ENCODE results near the gene LPCAT1.

Gene LPCAT1

DNA sequence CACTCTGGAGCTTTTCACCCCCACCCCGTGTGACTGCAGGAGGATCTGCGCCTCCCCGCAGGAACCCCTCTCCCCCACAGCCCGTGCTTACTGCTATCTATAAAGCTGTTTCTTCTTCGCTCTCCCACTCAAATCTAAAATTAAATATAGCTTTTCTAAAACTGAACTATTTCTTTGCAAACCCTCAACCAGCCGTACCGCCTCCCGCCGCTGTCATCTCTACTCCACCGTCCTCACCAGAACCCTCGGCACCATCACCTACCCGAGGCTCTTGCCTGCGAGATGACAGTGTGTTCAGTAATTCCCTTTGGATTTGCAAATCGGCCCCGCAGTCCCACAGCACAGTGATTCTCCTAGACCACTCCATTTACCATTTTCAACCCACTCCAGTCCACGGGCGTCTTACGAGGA is 13.6 kb downstream of the LPCAT1 start:
- H3K36me3 ChIP-seq (ENCODE audit: control insufficient read depth, low read length): peaks cover 57% of the 10 kb centered on the region
- H4K20me1 ChIP-seq (ENCODE audit: control insufficient read depth, insufficient read depth, low read depth, low read length): no peaks in the 10 kb centered on the region; the same call in 1 of the 2 replicates

GRCh38 chr5:1509346-1510085 is 14.2 kb downstream of the LPCAT1 start:
- H3K27me3 ChIP-seq (ENCODE audit: control insufficient read depth, low read length): no peaks in the 10 kb centered on the region
- H3K4me3 ChIP-seq (ENCODE audit: low read length): no peak overlapping the region
- H3K9me3 ChIP-seq (ENCODE audit: control insufficient read depth, insufficient read depth, low read length): no peaks in the 10 kb centered on the region
- no peak for TF ChIP-seq EZH2phosphoT487 (IDR thresholded peaks at IDR 0.05; ENCODE audit: borderline replicate concordance, low read length)
- TF ChIP-seq, protein P1, sequence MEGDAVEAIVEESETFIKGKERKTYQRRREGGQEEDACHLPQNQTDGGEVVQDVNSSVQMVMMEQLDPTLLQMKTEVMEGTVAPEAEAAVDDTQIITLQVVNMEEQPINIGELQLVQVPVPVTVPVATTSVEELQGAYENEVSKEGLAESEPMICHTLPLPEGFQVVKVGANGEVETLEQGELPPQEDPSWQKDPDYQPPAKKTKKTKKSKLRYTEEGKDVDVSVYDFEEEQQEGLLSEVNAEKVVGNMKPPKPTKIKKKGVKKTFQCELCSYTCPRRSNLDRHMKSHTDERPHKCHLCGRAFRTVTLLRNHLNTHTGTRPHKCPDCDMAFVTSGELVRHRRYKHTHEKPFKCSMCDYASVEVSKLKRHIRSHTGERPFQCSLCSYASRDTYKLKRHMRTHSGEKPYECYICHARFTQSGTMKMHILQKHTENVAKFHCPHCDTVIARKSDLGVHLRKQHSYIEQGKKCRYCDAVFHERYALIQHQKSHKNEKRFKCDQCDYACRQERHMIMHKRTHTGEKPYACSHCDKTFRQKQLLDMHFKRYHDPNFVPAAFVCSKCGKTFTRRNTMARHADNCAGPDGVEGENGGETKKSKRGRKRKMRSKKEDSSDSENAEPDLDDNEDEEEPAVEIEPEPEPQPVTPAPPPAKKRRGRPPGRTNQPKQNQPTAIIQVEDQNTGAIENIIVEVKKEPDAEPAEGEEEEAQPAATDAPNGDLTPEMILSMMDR (IDR thresholded peaks at IDR 0.05; ENCODE audit: low read depth, low read length, poor library complexity, severe bottlenecking): no peak
- H3K9me2 ChIP-seq (replicated peaks; ENCODE audit: control insufficient read depth, low read length): no peaks in the 10 kb centered on the region
- H3K36me3 ChIP-seq (ENCODE audit: control insufficient read depth, low read length): peaks cover 52% of the 10 kb centered on the region
- no peaks in the 10 kb centered on the region; the same call in 1 of the 2 replicates for H4K20me1 ChIP-seq (ENCODE audit: control insufficient read depth, insufficient read depth, low read depth, low read length)
- peaks cover 98% of the 10 kb centered on the region for H3K79me2 ChIP-seq (ENCODE audit: control insufficient read depth, low read length)
- H3K4me1 ChIP-seq (ENCODE audit: control insufficient read depth, low read length): peaks cover 25% of the 10 kb centered on the region
- H3K4me2 ChIP-seq (ENCODE audit: low read length): no peak overlapping the region
- no peaks in the 10 kb centered on the region for H3F3A ChIP-seq (ENCODE audit: control insufficient read depth, insufficient read depth)
- no peak overlapping the region for H3K27ac ChIP-seq (ENCODE audit: low read depth, low read length)

More for the DNA sequence above, 13.6 kb downstream of the LPCAT1 start:
- Histone ChIP-seq H3K9me3 (ENCODE audit: control insufficient read depth, insufficient read depth, low read length) (no peaks in the 10 kb centered on the region), H3K27ac (ENCODE audit: low read depth, low read length) (no peak overlapping the region), H3K4me3 (ENCODE audit: low read length) (no peak overlapping the region), H3K79me2 (ENCODE audit: control insufficient read depth, low read length) (peaks cover 98% of the 10 kb centered on the region), H3K27me3 (ENCODE audit: control insufficient read depth, low read length) (no peaks in the 10 kb centered on the region), H3K4me1 (ENCODE audit: control insufficient read depth, low read length) (peaks cover 18% of the 10 kb centered on the region), H3K4me2 (ENCODE audit: low read length) (no peak overlapping the region), H3K9me2 (replicated peaks; ENCODE audit: control insufficient read depth, low read length) (no peaks in the 10 kb centered on the region), H3F3A (ENCODE audit: control insufficient read depth, insufficient read depth) (no peaks in the 10 kb centered on the region)
- no peak for TF ChIP-seq EZH2phosphoT487 (IDR thresholded peaks at IDR 0.05; ENCODE audit: borderline replicate concordance, low read length)
- TF ChIP-seq, protein P1 (IDR thresholded peaks at IDR 0.05; ENCODE audit: low read depth, low read length, poor library complexity, severe bottlenecking): no peak

GRCh38 chr5:1508659-1509290 is 15.0 kb downstream of the LPCAT1 start:
- no peaks in the 10 kb centered on the region for H3K9me3 ChIP-seq (ENCODE audit: control insufficient read depth, insufficient read depth, low read length)
- TF ChIP-seq, protein P1 (IDR thresholded peaks at IDR 0.05; ENCODE audit: low read depth, low read length, poor library complexity, severe bottlenecking): no peak
- peaks cover 32% of the 10 kb centered on the region for H3K4me1 ChIP-seq (ENCODE audit: control insufficient read depth, low read length)
- H3K9me2 ChIP-seq (replicated peaks; ENCODE audit: control insufficient read depth, low read length): no peaks in the 10 kb centered on the region
- no peak overlapping the region for H3K4me2 ChIP-seq (ENCODE audit: low read length)
- H3K27me3 ChIP-seq (ENCODE audit: control insufficient read depth, low read length): no peaks in the 10 kb centered on the region
- H3K36me3 ChIP-seq (ENCODE audit: control insufficient read depth, low read length): peaks cover 45% of the 10 kb centered on the region
- no peaks in the 10 kb centered on the region; the same call in 1 of the 2 replicates for H4K20me1 ChIP-seq (ENCODE audit: control insufficient read depth, insufficient read depth, low read depth, low read length)
- peaks cover 98% of the 10 kb centered on the region for H3K79me2 ChIP-seq (ENCODE audit: control insufficient read depth, low read length)
- no peak overlapping the region for H3K4me3 ChIP-seq (ENCODE audit: low read length)
- peaks cover 5% of the 10 kb centered on the region for H3F3A ChIP-seq (ENCODE audit: control insufficient read depth, insufficient read depth)
- no peak overlapping the region for H3K27ac ChIP-seq (ENCODE audit: low read depth, low read length)
